ENCODE measurements around the gene ADAD2.

The ADAD2 gene

DNA sequence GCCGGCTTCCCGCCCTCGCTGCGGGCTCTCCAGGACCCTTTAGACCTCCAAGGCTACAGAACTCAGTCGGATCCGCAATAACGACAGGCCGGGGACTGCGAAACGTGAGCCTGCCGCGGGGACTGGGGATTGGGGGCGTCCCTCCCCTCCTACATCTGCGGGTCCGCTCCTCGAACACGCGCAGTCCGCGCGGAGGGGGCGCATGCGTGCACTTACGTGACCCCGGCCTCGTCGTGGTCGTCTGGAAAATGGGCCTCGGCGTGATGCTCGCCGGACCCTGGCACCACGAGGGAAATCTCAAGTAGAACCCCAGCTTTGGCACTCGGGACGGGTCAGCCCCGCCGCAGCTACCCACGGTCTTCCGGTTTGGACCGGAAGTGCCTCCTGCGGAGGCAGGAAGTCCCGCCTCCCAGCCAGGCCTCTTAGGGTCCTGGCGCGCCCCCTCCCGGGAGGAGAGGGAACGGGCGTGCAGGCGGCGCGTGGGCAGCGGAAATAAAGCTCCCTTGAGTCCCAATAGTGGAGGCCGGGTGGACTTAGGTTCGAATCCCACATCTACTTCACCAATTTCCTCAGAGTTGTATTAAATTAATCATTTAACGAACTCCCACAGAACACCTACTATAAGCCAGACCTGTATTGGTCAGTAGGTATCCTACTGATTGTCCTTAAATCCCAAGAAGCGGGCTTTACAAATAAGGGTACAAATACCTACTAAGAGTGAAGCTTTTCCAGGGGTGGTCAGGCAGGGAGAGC is 4.1 kb upstream of the ADAD2 start, which contains the start of gene TAF1C:
Gene TAF1C (minus strand): TSS at position 373 of the 753 bp plus-strand sequence. CDS start 2,069 bp downstream, outside the sequence.
- Histone ChIP-seq H3K4me1 (ENCODE audit: control insufficient read depth, insufficient read depth, low read length) (peaks cover 4% of the 10 kb centered on the region), H3K9me3 (replicated peaks; ENCODE audit: low read length) (no peaks in the 10 kb centered on the region), H3K9ac (ENCODE audit: low read depth, low read length) (peak within 1 kb of the TSS; percentile 95), H3K4me3 (ENCODE audit: low read length) (peak within 1 kb of the TSS; percentile 97), H3K4me2 (ENCODE audit: low read length) (peak within 1 kb of the TSS; percentile 79), H3K36me3 (ENCODE audit: insufficient read depth, low read length) (peaks cover 26% of the 10 kb centered on the region), H3K27me3 (ENCODE audit: control insufficient read depth, insufficient read depth, low read length) (no peaks in the 10 kb centered on the region)

DNA sequence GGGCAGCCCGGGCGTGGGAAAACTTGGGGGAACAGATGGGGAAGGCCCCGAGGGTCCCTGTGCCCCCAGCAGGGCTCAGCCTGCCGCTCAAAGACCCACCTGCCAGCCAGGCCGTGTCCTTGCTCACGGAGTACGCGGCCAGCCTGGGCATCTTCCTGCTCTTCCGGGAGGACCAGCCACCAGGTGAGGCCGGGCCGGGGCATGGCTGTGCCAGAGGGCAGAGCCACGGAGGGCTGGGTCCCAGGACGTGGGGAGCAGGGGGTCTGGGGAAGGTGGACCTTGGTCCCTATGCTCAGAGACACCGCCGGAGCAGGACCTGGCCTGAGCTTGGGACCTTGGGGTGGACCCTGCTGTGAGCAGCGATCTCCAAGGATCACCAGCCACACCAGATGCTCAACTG is 509 bp downstream of the ADAD2 start:
- Histone ChIP-seq H3K4me1 (ENCODE audit: control insufficient read depth, insufficient read depth, low read length) (no peaks in the 10 kb centered on the region), H3K36me3 (ENCODE audit: insufficient read depth, low read length) (no peaks in the 10 kb centered on the region), H3K9me3 (replicated peaks; ENCODE audit: low read length) (no peaks in the 10 kb centered on the region), H3K27me3 (ENCODE audit: control insufficient read depth, insufficient read depth, low read length) (peaks cover 20% of the 10 kb centered on the region), H3K9ac (ENCODE audit: low read depth, low read length) (no peak overlapping the region), H3K4me2 (ENCODE audit: low read length) (no peak overlapping the region), H3K4me3 (ENCODE audit: low read length) (no peak overlapping the region)

DNA sequence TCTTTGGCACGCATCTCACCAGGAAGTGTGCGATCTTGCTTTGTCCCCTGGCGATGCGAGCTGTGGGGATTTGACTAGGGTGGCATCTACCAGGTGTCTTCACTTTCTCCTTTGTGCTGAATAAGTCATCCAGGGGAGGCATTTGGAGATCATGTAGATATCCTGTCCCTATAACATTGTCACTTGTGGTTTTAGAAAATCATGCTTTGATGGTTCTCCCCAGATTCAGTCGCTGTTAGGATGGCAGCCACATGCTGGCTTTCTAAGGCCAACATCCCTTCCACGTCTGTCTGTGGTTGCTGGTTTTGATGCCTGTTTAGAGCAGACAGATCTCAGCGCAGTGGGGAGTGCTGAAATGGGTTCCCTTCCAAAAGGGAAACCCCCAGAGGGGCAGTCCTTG is 2.5 kb downstream of the ADAD2 start:
- Histone ChIP-seq H3K4me2 (ENCODE audit: low read length) (no peak overlapping the region), H3K9ac (ENCODE audit: low read depth, low read length) (no peak overlapping the region), H3K27me3 (ENCODE audit: control insufficient read depth, insufficient read depth, low read length) (peaks cover 21% of the 10 kb centered on the region)

DNA sequence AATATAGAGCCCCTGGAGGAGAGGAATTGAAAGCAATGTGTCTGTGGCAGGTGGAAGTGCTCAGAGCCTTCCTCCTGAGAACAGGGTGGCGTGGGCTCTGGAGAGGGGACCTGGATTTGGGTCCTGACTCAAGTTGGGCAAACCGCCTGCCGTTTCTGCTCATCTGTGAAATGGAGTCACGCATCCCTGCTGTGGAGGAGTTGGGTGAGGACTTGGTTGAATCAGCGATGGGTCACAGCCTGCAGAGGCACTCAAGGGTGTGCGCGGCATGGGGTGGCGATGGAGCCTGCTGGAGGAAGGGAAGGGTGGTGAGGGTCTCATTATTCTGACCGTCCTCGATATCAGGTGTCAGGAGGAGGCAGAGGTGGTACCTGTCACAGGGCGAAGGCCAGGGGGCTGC is 3.1 kb downstream of the ADAD2 start:
- Histone ChIP-seq H3K36me3 (ENCODE audit: insufficient read depth, low read length) (no peaks in the 10 kb centered on the region), H3K4me3 (ENCODE audit: low read length) (no peak overlapping the region), H3K9me3 (replicated peaks; ENCODE audit: low read length) (no peaks in the 10 kb centered on the region), H3K9ac (ENCODE audit: low read depth, low read length) (no peak overlapping the region), H3K27me3 (ENCODE audit: control insufficient read depth, insufficient read depth, low read length) (peaks cover 21% of the 10 kb centered on the region), H3K4me2 (ENCODE audit: low read length) (no peak overlapping the region), H3K4me1 (ENCODE audit: control insufficient read depth, insufficient read depth, low read length) (peaks cover 6% of the 10 kb centered on the region)

More for the DNA sequence above, 2.5 kb downstream of the ADAD2 start:
- Histone ChIP-seq H3K4me3 (ENCODE audit: low read length) (no peak overlapping the region), H3K9me3 (replicated peaks; ENCODE audit: low read length) (no peaks in the 10 kb centered on the region), H3K4me1 (ENCODE audit: control insufficient read depth, insufficient read depth, low read length) (peaks cover 3% of the 10 kb centered on the region), H3K36me3 (ENCODE audit: insufficient read depth, low read length) (no peaks in the 10 kb centered on the region)

DNA sequence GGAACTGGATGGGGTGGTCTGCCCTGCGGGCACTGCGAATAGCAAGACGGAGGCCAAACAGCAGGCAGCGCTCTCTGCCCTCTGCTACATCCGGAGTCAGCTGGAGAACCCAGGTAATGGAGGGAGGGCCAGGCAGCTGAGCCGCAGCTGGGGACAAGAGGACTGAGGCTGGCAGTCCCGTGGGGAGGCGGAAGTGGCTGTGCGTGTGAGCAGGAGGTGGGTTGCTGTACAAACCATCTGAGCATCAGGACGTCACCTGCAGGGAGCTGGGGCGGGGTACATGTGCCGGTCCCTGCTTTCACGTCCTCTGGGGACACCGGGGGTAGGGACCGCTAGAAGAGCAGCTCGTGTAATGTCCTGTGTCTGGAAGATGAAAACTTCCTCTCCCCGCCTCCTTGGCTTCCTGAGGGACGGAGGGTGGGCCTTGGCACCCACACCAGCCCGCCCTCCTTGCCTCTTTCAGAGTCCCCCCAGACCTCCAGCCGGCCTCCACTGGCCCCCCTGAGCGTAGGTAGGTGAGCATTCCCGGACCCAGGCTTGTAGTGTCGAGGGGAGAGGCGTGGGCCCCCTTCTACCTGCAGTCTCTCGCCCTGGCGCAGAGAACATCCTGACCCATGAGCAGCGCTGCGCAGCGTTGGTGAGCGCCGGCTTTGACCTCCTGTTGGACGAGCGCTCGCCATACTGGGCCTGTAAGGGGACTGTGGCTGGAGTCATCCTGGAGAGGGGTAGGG is 3.7 kb downstream of the ADAD2 start:
- H3K4me2 ChIP-seq (ENCODE audit: low read length): no peak overlapping the region
- H3K27me3 ChIP-seq (ENCODE audit: control insufficient read depth, insufficient read depth, low read length): peaks cover 21% of the 10 kb centered on the region
- H3K4me1 ChIP-seq (ENCODE audit: control insufficient read depth, insufficient read depth, low read length): peaks cover 9% of the 10 kb centered on the region
- H3K36me3 ChIP-seq (ENCODE audit: insufficient read depth, low read length): no peaks in the 10 kb centered on the region
- no peaks in the 10 kb centered on the region for H3K9me3 ChIP-seq (replicated peaks; ENCODE audit: low read length)
- no peak overlapping the region for H3K9ac ChIP-seq (ENCODE audit: low read depth, low read length)
- H3K4me3 ChIP-seq (ENCODE audit: low read length): no peak overlapping the region

DNA sequence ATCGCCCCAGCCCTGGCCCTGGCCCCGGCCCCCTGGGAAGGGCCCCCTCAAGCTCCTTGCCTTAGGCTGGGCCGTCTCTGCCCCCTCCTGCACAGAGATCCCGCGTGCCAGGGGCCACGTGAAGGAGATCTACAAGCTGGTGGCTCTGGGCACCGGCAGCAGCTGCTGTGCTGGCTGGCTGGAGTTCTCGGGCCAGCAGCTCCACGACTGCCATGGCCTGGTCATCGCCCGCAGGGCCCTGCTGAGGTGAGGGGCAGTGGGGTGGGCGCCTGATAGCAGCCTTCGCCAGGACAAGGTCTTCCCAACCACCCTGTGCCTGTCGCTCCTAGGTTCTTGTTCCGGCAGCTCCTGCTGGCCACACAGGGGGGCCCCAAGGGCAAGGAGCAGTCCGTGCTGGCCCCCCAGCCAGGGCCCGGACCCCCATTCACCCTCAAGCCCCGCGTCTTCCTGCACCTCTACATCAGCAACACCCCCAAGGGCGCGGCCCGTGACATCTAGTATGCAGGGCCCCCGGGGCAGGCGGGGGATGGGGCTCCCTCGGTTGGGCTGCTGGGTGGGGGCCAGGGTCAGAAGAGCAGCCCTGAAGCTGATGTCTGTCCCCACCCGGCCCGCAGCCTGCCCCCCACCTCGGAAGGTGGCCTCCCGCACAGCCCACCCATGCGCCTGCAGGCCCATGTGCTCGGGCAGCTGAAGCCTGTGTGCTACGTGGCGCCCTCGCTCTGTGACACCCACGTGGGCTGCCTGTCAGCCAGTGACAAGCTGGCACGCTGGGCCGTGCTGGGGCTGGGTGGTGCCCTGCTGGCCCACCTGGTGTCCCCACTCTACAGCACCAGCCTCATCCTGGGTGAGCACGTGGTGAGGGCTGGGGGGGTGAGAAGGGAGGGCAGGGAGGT is 4.5 kb downstream of the ADAD2 start:
- Histone ChIP-seq H3K9ac (ENCODE audit: low read depth, low read length) (no peak overlapping the region), H3K4me3 (ENCODE audit: low read length) (no peak overlapping the region), H3K4me2 (ENCODE audit: low read length) (no peak overlapping the region), H3K27me3 (ENCODE audit: control insufficient read depth, insufficient read depth, low read length) (peaks cover 21% of the 10 kb centered on the region), H3K4me1 (ENCODE audit: control insufficient read depth, insufficient read depth, low read length) (peaks cover 16% of the 10 kb centered on the region), H3K9me3 (replicated peaks; ENCODE audit: low read length) (no peaks in the 10 kb centered on the region), H3K36me3 (ENCODE audit: insufficient read depth, low read length) (no peaks in the 10 kb centered on the region)

DNA sequence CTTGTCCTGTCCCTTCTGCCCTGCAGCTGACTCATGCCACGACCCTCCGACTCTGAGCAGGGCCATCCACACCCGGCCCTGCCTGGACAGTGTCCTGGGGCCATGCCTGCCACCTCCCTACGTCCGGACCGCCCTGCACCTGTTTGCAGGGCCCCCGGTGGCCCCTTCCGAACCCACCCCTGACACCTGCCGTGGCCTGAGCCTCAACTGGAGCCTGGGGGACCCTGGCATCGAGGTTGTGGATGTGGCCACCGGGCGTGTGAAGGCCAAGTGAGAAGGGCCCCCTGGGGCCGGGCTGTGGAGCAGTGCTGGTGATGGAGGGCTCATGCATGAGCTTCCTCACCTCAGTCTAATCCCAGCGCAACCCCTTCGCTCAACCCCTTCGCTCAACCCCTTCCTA is 5.1 kb downstream of the ADAD2 start:
- Histone ChIP-seq H3K27me3 (ENCODE audit: control insufficient read depth, insufficient read depth, low read length) (peaks cover 21% of the 10 kb centered on the region), H3K9me3 (replicated peaks; ENCODE audit: low read length) (no peaks in the 10 kb centered on the region), H3K4me2 (ENCODE audit: low read length) (no peak overlapping the region), H3K9ac (ENCODE audit: low read depth, low read length) (no peak overlapping the region), H3K4me1 (ENCODE audit: control insufficient read depth, insufficient read depth, low read length) (peaks cover 16% of the 10 kb centered on the region), H3K36me3 (ENCODE audit: insufficient read depth, low read length) (no peaks in the 10 kb centered on the region), H3K4me3 (ENCODE audit: low read length) (no peak overlapping the region)

DNA sequence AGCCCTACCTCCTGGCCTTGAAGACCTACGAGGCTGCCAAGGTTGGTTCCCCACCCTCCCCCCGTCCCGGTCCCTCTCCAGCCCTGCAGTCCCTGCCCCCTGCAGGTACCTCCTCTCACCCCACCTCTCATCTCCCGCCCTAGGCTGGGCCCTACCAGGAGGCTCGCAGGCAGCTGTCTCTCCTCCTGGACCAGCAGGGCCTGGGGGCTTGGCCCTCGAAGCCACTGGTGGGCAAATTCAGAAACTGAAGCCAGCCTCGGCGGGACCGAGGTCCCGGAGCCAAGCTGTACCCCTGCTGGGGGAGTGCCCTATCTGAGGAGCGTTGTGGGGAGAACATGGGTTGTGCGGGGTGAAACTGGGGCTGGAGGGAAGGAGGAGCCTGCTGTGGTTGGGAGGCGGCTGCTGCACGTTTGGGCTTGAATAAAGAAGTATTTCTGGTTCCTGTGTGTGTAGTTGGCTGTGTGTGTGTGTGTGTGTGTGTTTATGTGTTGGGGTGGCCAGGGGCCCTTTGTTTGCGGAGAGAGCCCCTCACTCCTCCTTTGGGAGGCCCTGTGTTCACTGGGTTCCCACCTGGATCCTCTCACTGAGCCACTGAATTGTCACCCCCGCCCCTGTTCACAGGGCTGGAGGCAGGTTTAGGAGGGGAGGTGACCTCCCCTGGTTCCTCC is 5.9 kb downstream of the ADAD2 start:
- Histone ChIP-seq H3K27me3 (ENCODE audit: control insufficient read depth, insufficient read depth, low read length) (peaks cover 21% of the 10 kb centered on the region), H3K4me3 (ENCODE audit: low read length) (no peak overlapping the region), H3K36me3 (ENCODE audit: insufficient read depth, low read length) (no peaks in the 10 kb centered on the region), H3K4me1 (ENCODE audit: control insufficient read depth, insufficient read depth, low read length) (peaks cover 16% of the 10 kb centered on the region), H3K4me2 (ENCODE audit: low read length) (no peak overlapping the region), H3K9ac (ENCODE audit: low read depth, low read length) (no peak overlapping the region), H3K9me3 (replicated peaks; ENCODE audit: low read length) (no peaks in the 10 kb centered on the region)

DNA sequence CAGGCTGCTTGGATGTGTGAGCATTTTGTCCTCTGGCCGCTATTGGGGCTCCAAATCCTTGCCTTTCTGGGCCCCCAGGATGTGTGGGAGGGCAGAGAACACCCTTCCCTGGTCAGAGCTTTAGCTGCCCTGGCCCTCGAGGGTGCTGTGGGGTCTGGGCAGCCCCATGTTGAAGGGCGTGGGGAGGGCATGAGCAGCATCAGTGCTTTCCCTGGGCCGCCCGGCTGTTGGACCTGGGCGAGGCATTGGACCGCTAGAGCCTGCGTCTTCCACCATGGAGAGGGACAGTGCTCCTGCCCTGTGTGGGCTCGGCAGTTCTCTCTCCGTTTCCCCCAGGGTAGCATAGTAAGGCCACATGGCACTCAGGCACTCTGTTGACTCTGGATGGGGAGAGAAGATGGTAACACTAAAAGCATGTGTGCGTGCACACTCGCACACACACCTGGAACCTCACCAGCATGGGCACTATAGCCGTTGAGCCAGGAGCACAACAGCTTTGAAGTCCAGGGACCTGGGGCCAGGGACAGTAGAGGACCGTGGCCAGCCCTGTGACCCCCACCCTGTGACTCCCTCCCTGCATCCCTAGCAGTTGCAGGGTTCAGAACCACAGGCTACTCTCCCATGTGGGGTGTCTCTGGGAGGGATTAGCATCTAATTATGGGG is 6.6 kb downstream of the ADAD2 start:
- Histone ChIP-seq H3K36me3 (ENCODE audit: insufficient read depth, low read length) (no peaks in the 10 kb centered on the region), H3K9ac (ENCODE audit: low read depth, low read length) (no peak overlapping the region), H3K4me1 (ENCODE audit: control insufficient read depth, insufficient read depth, low read length) (peaks cover 16% of the 10 kb centered on the region), H3K4me3 (ENCODE audit: low read length) (no peak overlapping the region), H3K27me3 (ENCODE audit: control insufficient read depth, insufficient read depth, low read length) (peaks cover 21% of the 10 kb centered on the region), H3K4me2 (ENCODE audit: low read length) (no peak overlapping the region), H3K9me3 (replicated peaks; ENCODE audit: low read length) (no peaks in the 10 kb centered on the region)

DNA sequence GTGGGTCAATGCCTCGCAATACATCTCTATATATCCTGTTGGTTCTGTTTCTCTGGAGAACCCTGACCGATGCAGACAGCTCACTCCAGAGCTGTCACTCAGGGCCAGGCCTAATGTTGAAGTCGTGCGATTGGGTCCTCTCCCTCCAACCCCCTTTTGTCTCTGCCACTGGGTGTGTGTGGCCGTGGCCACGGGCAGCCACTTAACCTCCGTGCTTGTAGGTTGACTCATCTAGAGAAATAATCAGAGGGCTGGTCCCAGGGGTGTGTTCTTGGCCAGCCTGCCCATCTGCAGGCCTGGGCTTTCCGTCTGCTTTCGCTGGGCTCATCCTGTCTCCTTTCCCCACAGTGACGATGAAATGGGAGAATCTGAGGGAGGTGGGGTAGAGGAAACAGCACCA is 7.4 kb downstream of the ADAD2 start:
- no peak overlapping the region for H3K4me3 ChIP-seq (ENCODE audit: low read length)
- peaks cover 18% of the 10 kb centered on the region for H3K27me3 ChIP-seq (ENCODE audit: control insufficient read depth, insufficient read depth, low read length)
- H3K9ac ChIP-seq (ENCODE audit: low read depth, low read length): no peak overlapping the region
- H3K9me3 ChIP-seq (replicated peaks; ENCODE audit: low read length): no peaks in the 10 kb centered on the region
- H3K36me3 ChIP-seq (ENCODE audit: insufficient read depth, low read length): no peaks in the 10 kb centered on the region
- H3K4me1 ChIP-seq (ENCODE audit: control insufficient read depth, insufficient read depth, low read length): peaks cover 16% of the 10 kb centered on the region
- no peak overlapping the region for H3K4me2 ChIP-seq (ENCODE audit: low read length)

All from skeletal muscle satellite cell (primary cell).